Neural progenitor cell (in vitro differentiated cells): ENCODE data around the gene ZC3H12D. TPM values are rescaled to one million over a fixed set of nuclear protein-coding genes. Genes with fewer than 3 reads are reported as not detected.

Source experiments
- DNase-seq: peaks from one replicate; pipeline ENCODE4 v3.0.0-alpha.2; 2016; ENCODE audit warnings: low spot score
- H2AFZ ChIP-seq: fragments of 200-600 bp; sonication (generic); replicated peaks from 2 replicates; pipeline ENCODE4 v1.6.1; 2016; ENCODE audit warnings: antibody characterized with exemption
- H3F3A ChIP-seq: fragments of 200-600 bp; sonication (generic); 2 replicates; pipeline ENCODE4 v1.6.1; 2016; ENCODE audit warnings: antibody characterized with exemption, low read depth
- H3K27ac ChIP-seq: fragments of 200-600 bp; sonication (generic); 2 replicates; pipeline ENCODE4 v1.5.1; 2016; ENCODE audit warnings: mild to moderate bottlenecking
- H3K27me3 ChIP-seq: fragments of 200-600 bp; sonication (generic); 2 replicates; pipeline ENCODE4 v1.6.1; 2016; ENCODE audit warnings: mild to moderate bottlenecking, moderate library complexity
- H3K36me3 ChIP-seq: fragments of 200-600 bp; sonication (generic); 2 replicates; pipeline ENCODE4 v1.5.1; 2016
- H3K4me1 ChIP-seq: fragments of 200-600 bp; sonication (generic); 2 replicates; pipeline ENCODE4 v1.6.1; 2016; ENCODE audit warnings: mixed run types
- H3K4me2 ChIP-seq: fragments of 200-600 bp; sonication (generic); 2 replicates; pipeline ENCODE4 v1.6.1; 2016
- H3K4me3 ChIP-seq: fragments of 200-600 bp; sonication (generic); 2 replicates; pipeline ENCODE4 v1.5.1; 2016
- H3K79me2 ChIP-seq: fragments of 200-600 bp; sonication (generic); 2 replicates; pipeline ENCODE4 v1.6.1; 2016; ENCODE audit warnings: low read depth
- H3K9ac ChIP-seq: fragments of 200-600 bp; sonication (generic); 2 replicates; pipeline ENCODE4 v1.6.1; 2016
- H3K9me3 ChIP-seq: fragments of 200-600 bp; sonication (generic); 2 replicates; pipeline ENCODE4 v1.5.1; 2016; ENCODE audit warnings: low read depth
- H4K20me1 ChIP-seq: fragments of 200-600 bp; sonication (generic); 2 replicates; pipeline ENCODE4 v1.6.1; 2016; ENCODE audit warnings: low read depth
- H3K27ac Mint-ChIP-seq: 3 replicates; pipeline ENCODE4 v1.8.0; 2021; ENCODE audit warnings: mixed read lengths
- H3K27me3 Mint-ChIP-seq: 2 replicates; pipeline ENCODE4 v1.8.0; 2022; ENCODE audit warnings: low read depth, mild to moderate bottlenecking, inconsistent platforms, moderate library complexity, mixed read lengths; ENCODE audit not compliant: insufficient read depth
- H3K36me3 Mint-ChIP-seq: 3 replicates; pipeline ENCODE4 v1.8.0; 2021; ENCODE audit warnings: mixed read lengths
- H3K4me1 Mint-ChIP-seq: 3 replicates; pipeline ENCODE4 v1.8.0; 2021; ENCODE audit warnings: mixed read lengths
- H3K4me3 Mint-ChIP-seq: 3 replicates; pipeline ENCODE4 v1.8.0; 2021; ENCODE audit warnings: mild to moderate bottlenecking, moderate library complexity, mixed read lengths
- H3K9me3 Mint-ChIP-seq: 3 replicates; pipeline ENCODE4 v1.8.0; 2020; ENCODE audit warnings: mixed read lengths
- EZH2 ChIP-seq: fragments of 200-600 bp; sonication (generic); IDR thresholded peaks from 2 replicates; pipeline ENCODE4 v1.6.1; 2017; ENCODE audit warnings: antibody characterized with exemption, mild to moderate bottlenecking, moderate library complexity
- EZH2phosphoT487 ChIP-seq: fragments of 200-600 bp; sonication (generic); IDR thresholded peaks from 2 replicates; pipeline ENCODE4 v1.6.1; 2017; ENCODE audit warnings: antibody characterized with exemption
- total RNA-seq: library from RNA; depleted of rRNA; stranded (reverse); fragments of >200 nt; gene quantifications from 2 replicates; pipeline ENCODE4 v1.2.3, GENCODE V29; 2015; ENCODE audit warnings: low replicate concordance
- TF ChIP-seq, protein P1 (sequence below): fragments of 200-600 bp; sonication (generic); IDR thresholded peaks from 2 replicates; pipeline ENCODE4 v1.5.1; 2017; ENCODE audit warnings: antibody characterized with exemption, mild to moderate bottlenecking

The ZC3H12D gene
- total RNA-seq, 1 donor from 2014 or later, result not detected

DNA sequence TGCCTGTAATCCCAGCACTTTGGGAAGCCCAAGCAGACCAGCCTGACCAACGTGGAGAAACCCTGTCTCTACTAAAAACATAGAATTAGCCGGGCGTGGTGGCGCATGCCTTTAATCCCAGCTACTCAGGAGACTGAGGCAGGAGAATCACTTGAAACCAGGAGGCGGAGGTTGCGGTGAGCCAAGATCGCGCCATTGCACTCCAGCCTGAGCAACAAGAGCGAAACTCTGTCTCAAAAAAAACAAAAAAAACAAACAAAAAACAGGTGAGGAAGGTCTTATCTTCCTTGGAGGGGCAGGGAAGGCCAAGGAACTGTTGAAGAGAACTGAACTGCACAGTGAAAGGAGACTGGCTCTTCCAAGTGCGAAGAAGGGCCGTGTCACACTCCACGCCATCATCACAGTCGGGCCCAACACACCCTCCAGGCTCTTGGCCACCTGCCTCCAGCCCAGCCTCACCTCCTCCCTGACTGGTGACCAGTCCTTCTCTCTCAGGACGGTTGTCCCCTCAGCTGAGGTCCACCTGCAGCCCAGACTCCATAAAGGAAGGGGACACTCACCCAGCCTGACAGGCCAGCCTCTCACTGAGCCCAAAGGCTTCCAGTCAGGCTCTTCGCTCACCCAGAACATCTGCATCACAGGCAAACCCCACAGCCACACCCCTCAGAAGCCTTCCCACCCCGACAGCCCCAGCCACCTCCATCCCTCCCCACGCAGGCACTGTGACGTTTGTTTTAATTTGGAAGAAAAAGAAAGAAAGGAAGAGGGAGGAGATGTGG is 4.1 kb downstream of the ZC3H12D start:
- H3K27ac ChIP-seq, result no peak overlapping the region
- Mint-ChIP-seq H3K27ac (no peak overlapping the region), H3K36me3 (no peaks in the 10 kb centered on the region)

DNA sequence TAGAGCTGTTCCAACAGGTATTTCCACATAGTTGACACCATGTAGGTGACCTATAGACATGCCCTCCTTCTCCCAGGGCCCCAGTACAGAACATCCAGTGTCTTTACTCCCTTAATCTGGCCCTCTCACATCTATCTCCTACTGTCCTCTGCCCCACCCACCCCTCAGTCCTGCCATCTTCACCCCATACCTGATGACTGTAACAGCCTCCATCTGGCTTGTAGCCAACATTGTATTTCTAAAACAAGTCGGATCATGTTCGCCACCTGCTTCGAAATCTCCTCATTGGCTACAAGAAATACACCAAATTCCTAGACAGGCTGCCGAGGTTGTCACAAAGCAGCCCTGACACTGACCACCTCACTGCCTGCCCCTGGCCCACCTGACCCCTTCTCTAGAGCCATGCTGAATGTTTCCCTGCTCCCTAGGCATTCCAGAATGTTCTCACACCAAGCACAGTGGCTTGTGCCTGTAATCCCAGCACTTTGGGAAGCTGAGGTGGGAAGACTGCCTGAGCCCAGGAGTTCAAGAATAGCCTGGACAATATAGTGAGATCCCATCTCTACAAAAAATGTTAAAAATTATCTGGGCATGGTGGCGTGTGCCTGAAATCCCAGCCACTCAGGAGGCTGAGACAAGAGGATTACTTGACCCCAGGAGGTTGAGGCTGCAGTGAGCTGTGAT is 6.0 kb downstream of the ZC3H12D start:
- Mint-ChIP-seq H3K4me3 (no peak overlapping the region), H3K27ac (peak overlapping the region; percentile 81), H3K9me3 (no peaks in the 10 kb centered on the region), H3K4me1 (peaks cover 17% of the 10 kb centered on the region), H3K27me3 (no peaks in the 10 kb centered on the region), H3K36me3 (no peaks in the 10 kb centered on the region)
- DNase-seq, result no peak
- no peak overlapping the region for H3K4me3 ChIP-seq
- TF ChIP-seq, protein P1, sequence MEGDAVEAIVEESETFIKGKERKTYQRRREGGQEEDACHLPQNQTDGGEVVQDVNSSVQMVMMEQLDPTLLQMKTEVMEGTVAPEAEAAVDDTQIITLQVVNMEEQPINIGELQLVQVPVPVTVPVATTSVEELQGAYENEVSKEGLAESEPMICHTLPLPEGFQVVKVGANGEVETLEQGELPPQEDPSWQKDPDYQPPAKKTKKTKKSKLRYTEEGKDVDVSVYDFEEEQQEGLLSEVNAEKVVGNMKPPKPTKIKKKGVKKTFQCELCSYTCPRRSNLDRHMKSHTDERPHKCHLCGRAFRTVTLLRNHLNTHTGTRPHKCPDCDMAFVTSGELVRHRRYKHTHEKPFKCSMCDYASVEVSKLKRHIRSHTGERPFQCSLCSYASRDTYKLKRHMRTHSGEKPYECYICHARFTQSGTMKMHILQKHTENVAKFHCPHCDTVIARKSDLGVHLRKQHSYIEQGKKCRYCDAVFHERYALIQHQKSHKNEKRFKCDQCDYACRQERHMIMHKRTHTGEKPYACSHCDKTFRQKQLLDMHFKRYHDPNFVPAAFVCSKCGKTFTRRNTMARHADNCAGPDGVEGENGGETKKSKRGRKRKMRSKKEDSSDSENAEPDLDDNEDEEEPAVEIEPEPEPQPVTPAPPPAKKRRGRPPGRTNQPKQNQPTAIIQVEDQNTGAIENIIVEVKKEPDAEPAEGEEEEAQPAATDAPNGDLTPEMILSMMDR, result no peak
- no peak for TF ChIP-seq EZH2
- no peak for TF ChIP-seq EZH2phosphoT487
- no peaks in the 10 kb centered on the region for H3K79me2 ChIP-seq
- no peaks in the 10 kb centered on the region for H4K20me1 ChIP-seq
- no peaks in the 10 kb centered on the region for H3K36me3 ChIP-seq
- H3K4me2 ChIP-seq, result no peak overlapping the region
- no peak overlapping the region for H2AFZ ChIP-seq
- H3K27me3 ChIP-seq, result no peaks in the 10 kb centered on the region
- no peak overlapping the region for H3K27ac ChIP-seq
- no peaks in the 10 kb centered on the region for H3K9me3 ChIP-seq
- no peaks in the 10 kb centered on the region for H3F3A ChIP-seq
- H3K9ac ChIP-seq, result no peak overlapping the region
- H3K4me1 ChIP-seq, result peaks cover 2% of the 10 kb centered on the region

More for the DNA sequence above, 4.1 kb downstream of the ZC3H12D start:
- Histone ChIP-seq H3K4me2 (no peak overlapping the region), H3F3A (no peaks in the 10 kb centered on the region), H3K36me3 (no peaks in the 10 kb centered on the region), H2AFZ (no peak overlapping the region), H3K4me1 (peaks cover 2% of the 10 kb centered on the region), H3K9me3 (no peaks in the 10 kb centered on the region), H3K4me3 (no peak overlapping the region), H4K20me1 (no peaks in the 10 kb centered on the region), H3K27me3 (no peaks in the 10 kb centered on the region), H3K9ac (no peak overlapping the region), H3K79me2 (no peaks in the 10 kb centered on the region)
- DNase-seq, result no peak
- TF ChIP-seq, protein P1, result no peak
- no peak for TF ChIP-seq EZH2
- no peak for TF ChIP-seq EZH2phosphoT487
- H3K27me3 Mint-ChIP-seq, result no peaks in the 10 kb centered on the region
- H3K4me3 Mint-ChIP-seq, result no peak overlapping the region
- H3K4me1 Mint-ChIP-seq, result peaks cover 27% of the 10 kb centered on the region
- H3K9me3 Mint-ChIP-seq, result no peaks in the 10 kb centered on the region

DNA sequence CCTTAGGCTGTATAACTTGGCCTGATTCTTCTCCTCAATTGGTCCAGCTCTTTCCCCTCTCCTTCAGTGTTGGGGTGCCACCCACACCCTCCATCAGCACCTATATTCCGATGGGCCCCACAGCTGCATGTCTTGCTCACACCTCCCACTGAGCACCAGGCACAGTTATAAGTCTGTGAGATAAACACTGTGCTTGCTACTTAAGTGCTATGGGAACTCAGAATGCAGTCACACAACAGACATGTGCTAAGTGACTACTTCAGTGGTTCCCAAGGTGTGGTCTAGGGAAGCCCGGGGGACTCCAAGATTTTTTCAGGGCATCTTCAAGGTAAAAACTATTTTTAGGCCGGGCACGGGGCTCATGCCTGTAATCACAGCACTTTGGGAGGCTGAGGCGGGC is 7.3 kb downstream of the ZC3H12D start:
- no peaks in the 10 kb centered on the region for H3K27me3 ChIP-seq

More for the DNA sequence above, 7.3 kb downstream of the ZC3H12D start:
- Mint-ChIP-seq H3K9me3 (no peaks in the 10 kb centered on the region), H3K36me3 (no peaks in the 10 kb centered on the region), H3K27ac (no peak overlapping the region), H3K4me3 (no peak overlapping the region), H3K4me1 (peaks cover 24% of the 10 kb centered on the region), H3K27me3 (no peaks in the 10 kb centered on the region)
- Histone ChIP-seq H3F3A (no peaks in the 10 kb centered on the region), H3K4me3 (no peak overlapping the region), H3K9ac (no peak overlapping the region), H4K20me1 (no peaks in the 10 kb centered on the region), H3K4me2 (no peak overlapping the region), H2AFZ (no peak overlapping the region), H3K27ac (no peak overlapping the region), H3K4me1 (peaks cover 11% of the 10 kb centered on the region), H3K9me3 (no peaks in the 10 kb centered on the region), H3K36me3 (no peaks in the 10 kb centered on the region), H3K79me2 (no peaks in the 10 kb centered on the region)
- DNase-seq, result no peak
- TF ChIP-seq EZH2phosphoT487 (no peak), EZH2 (no peak)
- TF ChIP-seq, protein P1, result no peak
